HuH-7.5 (cell line): ENCODE data around the gene ALOX15B.
"Not testable (repeated sequence)": the region's sequence is repeated elsewhere in the genome, so short reads cannot be mapped to it uniquely, and the experiment has no call there.

Experiments
- DNase-seq: peaks from one replicate; pipeline ENCODE4 v3.0.0; 2011; ENCODE audit warnings: low spot score

ALOX15B gene

DNA sequence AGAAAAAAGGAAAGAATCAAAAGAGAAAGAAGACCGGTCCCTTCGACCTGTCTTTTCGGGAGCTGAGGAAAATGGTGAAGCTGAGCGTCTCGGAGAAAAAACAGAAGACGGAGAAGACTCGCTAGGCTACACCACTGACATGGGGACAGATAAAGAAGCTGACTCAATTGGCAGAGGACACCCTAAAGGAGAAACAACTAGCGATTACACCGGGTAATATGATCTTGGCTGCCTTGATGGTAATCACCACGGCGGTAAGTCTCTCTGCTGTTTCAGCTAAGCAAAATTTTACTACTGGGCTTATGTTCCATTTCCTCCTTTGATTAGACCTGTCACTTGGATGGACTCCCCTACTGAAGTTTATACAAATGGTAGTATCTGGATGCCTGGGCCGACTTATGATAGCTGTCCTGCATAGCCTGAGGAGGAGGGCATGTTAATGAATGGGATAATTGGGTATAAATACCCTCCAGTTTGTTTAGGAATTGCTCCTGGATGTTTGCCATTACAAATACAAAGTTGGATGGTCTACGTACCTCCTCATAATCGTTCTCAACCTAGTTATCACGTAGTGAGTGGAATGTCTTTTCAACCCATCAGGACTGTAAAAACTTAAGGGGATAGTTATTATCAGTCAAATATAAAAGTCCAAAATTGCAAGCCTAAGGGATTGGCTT lies 24.1 kb downstream of the ALOX15B start:
- no peak for DNase-seq

- no peak for DNase-seq
Measured at GRCh38 chr17:8063761-8064534, 25.1 kb downstream of the ALOX15B start.

GRCh38 chr17:8064561-8065019 lies 25.7 kb downstream of the ALOX15B start:
- no peak for DNase-seq

DNA sequence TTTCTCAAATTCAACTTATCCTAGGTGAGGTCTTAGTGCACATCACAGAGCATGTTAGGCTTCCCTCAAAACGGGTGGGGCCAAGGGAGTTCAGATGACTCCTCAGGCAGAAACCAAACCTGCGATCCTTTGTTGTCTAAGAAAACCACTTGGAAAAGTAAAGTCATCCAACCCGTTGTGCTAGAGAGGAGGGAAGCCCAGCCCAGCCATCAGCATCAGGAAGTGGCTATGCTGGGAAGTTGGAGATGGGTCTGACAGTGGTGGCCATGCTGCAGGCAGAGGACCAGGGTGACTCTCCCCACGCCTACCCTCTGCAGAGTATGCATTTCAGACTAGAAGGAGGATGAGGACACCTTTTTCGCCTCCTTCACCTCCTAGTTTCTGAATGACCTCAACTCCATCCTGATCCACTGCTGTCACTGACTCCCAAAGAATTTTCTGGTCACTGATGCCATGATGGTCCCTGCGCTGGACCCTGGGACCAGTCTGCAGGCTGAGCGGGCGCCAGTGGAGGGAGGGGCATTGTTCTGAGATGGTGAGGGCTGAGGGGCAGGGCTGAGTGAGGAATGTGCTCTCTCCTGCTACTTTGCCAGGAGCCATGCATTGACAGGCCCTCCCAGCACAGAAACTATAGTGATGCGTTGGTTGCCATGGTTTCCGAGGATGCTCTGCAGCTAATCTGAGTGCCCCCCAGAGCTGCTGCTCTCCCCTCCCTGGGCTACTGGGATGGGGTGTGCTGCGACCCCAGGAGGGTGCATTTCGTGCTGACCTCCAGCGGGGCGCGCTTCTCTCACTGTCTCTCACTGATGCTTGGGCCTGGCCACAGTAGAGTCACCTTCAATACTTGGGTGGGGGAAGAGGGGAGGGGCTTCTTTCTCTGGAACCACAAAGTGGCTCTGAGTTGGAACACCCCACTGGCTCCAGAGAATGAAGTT lies 28.2 kb downstream of the ALOX15B start:
- DNase-seq = no peak

DNA sequence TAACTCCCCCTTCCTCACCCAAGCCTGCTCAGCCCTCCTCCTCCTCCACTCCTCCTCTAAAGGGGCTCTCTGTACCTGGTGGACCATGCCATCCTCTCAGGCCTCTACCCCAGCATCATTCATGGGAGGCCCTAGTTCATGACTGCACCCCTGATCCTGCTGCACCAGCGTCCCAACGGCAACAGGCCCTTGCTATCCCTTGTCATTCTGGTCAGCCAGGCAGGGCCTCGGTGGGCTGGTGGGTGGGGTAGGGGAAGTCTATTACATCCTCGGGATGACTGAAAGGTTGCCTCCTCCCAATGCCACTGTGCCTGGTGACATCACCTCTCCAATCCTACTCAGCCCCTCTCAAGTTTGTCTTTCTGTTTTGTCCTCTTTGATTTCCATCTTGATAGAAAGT lies 28.9 kb downstream of the ALOX15B start:
- DNase-seq = no peak

- no peak for DNase-seq
Measured at GRCh38 chr17:8068736-8069586, 30.1 kb downstream of the ALOX15B start.

GRCh38 chr17:8069587-8069860 lies 30.7 kb downstream of the ALOX15B start:
- no peak for DNase-seq

DNA sequence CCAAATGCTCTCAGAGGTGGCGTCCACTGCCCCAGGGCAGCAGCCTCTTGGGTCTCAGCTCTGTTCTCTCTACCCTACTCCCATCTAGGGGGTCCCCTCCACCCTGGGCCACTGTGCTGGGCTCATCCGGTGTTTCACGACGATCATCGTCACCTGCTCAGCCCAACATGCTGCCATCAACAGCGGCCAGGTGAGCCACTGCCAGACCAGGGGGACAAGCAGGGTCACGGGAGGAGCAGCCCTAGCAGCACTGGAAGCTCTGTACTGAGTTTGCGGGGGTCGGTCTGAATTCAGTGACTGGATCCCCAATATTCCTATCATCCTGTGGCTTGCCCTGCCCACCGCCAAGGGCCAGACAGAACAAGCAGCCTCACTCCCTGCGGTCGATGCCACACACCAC lies 32.6 kb downstream of the ALOX15B start:
- DNase-seq = no peak

GRCh38 chr17:8072341-8072728 lies 33.5 kb downstream of the ALOX15B start:
- DNase-seq = no peak

DNA sequence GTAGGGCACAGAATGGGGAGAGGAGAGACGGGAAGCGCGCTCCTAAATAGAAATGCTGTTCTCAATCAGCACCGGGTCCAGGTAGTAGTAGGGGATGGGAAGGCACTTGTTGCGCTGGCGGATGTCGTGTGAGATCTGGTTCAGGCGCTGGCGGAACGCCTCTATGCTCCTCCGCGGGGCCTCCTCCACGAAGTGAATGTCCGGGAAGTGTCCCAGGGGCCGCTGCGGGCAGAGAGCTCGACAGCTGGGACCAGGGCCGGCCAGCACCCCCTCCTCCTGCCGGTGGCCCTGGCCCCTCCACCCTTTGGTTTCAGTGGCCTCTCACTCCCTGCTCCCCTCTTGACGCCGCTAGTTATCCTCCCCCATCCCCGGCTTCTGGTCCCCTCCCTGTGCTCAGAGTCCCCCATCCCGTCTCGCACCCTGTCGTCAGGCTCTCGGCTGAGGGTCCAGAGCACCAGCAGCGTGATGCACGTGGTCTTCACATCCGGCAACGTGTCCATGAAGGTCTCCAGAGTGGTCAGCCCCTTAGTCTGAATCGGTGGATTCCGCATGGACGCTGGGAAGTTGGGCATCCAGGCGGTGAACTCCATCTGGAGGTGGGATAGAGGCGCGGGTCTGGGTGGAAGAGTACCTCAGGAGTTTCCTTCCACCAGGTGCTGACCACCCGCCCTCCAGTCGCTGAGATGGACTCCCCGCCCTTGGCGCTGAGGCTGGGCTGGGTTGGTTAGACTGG lies 34.0 kb downstream of the ALOX15B start:
- no peak for DNase-seq

DNA sequence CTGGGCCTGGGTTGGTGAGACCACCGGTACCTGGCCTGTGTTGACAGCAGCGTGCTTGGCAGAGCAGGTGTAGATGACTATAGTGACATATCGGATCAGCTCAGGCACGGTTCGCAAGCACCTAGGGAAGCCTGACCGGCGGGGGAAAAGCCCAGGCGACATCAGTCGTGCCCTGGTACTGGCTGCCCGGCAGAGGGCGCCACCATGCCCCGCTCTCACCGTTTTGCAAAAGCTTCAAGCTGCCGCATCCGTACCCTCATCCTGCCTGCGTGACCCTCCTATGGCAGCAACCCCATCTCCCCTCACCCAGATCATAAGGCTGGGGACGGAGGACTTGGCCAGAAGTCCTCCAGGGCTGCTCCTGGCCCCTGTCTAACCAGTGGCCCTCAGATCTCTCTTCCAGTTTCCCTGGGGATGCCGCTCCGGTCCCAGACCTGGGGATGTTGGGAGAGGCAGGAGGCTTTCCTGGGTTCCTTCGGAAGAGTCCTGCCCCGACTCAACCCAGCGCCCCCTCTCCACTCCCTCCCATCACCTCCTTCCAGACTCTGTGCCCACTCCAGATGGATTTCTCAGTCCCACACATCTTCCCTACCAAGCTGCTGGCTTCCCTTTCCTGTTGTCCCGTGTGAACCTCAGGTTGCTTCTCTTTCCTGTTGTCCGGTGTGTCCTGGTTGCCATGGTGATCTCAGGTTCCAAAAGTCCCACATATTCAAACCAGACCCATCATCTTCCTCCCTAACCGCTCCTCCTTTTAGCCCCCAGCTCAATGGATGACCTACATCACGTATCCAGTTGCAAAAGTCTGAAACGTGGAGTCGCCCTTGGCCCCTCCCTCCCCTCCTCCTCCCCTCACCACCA lies 35.0 kb downstream of the ALOX15B start:
- peak; percentile 87 for DNase-seq

GRCh38 chr17:8074554-8074953 lies 35.7 kb downstream of the ALOX15B start:
- no peak for DNase-seq

DNA sequence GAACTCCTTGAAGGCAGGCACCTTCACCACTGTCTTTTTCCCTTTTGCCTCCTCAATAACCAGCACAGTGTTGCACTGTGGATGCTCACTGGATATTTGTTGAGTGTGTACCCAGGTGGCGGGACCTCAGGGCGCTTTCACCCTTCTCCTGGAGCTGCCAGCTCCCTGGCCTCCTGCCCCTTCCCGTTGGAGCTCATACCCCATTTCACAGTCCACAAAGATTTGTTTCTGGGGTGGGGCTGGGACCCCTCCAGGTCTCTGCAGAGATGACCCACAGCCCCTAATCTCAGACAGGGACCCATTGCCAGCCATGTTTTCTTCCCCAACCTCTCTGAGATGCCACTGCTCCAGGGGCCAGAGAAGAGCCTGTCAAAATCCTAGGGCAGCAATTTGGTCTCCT lies 36.2 kb downstream of the ALOX15B start:
- DNase-seq = no peak

DNA sequence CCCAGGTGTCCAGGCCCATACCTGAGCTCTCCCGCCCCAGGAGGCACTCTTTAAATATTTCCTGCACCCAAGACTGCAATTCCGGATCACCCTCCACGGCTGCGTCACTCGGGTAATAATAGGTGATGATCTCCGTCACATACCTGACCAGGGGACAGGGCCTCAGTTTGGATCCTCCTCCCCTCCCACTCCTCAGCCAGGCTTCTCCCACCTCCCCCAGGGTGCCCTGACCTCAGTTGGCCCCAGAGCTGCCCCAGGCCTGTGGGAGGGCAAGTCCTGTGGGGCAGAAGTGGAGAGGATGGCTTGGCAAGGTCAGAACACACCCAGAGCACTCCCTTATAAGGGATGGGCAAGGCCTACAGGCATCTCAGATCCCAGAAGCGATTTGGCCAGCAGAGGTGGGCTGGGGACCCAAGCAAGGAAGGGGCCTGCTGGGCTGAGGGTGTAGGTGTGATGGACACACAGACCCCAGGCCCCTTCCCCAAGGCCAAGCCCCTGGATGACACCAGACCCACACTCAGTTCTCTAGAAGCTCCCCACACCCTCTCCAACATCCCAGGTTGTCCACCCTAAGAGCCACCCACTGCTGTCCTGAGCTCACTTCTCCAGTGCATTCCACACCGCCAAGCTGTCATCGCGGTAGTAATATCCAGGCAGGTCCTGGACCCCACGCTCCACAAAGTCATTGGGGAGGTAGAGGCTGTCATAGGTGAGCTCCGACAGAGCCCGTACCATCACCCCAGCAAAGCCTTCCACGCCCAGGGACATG lies 36.9 kb downstream of the ALOX15B start:
- no peak for DNase-seq

GRCh38 chr17:8076502-8077266 lies 37.8 kb downstream of the ALOX15B start:
- DNase-seq = no peak

DNA sequence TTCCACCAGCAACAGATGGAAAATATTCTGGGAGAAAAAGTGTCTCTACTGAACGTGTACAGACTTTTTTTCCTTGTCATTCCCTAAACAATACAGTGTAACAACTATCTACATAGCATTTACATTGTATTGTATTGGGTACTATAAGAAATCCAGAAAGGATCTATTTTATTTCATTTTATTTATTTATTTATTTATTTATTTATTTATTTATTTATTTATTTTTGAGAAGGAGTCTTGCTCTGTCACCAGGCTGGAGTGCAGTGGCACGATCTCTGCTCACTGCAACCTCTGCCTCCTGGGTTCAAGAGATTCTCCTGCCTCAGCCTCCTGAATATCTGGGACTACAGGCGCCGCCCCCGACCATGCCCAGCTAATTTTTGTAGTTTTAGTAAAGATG lies 39.1 kb downstream of the ALOX15B start:
- DNase-seq = not testable (repeated sequence)

DNA sequence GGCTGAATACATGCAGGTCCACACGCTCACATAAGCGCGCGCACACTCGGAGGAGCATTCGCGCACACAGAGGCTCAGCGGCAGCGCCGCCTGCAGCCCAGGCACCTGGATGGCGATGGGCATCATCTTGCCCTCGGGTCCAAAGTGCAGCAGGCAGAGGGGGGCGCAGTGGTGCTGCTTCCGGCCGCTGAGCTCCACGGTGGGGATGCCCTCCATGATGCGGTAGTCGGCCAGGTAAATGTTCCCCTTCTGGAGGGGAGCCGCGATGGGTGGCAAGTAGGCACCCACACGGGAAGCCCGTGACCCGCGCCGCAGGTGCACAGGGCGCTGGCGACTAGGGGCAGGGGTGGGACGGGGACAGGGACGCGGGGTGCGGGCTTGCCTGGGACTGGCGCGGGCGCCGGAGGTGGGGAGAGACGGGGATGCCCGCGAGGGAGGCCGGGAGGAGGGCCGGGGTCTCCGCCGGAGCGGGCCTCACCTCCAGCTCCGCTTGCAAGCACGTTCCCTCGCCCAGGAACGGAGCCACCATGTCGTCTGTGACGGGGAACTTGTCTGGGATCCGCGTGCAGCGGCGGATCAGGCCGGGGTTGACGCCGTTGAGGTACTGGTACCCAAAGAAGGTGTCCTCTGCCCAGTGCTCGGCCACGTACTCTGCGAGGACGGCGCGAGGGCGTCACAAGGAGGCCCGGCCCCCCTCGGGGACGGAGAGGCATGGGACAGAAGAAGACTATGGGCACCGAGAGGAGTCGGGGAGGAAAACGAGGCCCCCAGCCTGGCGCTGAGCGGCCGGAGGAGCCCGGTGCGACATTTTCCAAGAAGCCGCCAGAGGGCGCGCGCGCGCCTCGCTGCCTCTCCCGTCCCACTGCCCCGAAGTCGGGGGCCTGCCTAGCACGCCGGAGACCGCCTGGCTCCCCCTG lies 40.7 kb downstream of the ALOX15B start:
- peak; percentile 87 for DNase-seq
